Esophagus squamous epithelium (tissue), 4 donors: ENCODE measurements around the gene CHST10.

ENCODE experiments used
- CTCF ChIP-seq, 6 experiments: fragments of 450-650 bp in 4 of 6; fragments of 200-600 bp in 2 of 6; sonication (generic) in 2 of 6; IDR thresholded peaks; one replicate each; pipeline ENCODE4 v1.5.1; 2016 to 2019; ENCODE audit warnings: antibody characterized with exemption in 6 of 6, mild to moderate bottlenecking in 4 of 6, moderate library complexity in 4 of 6
- POLR2A ChIP-seq, 4 donors: fragments of 450-650 bp; IDR thresholded peaks; one replicate each; pipeline ENCODE4 v1.6.1; 2017; ENCODE audit warnings: antibody characterized with exemption in 4 of 4, mild to moderate bottlenecking in 4 of 4, moderate library complexity in 3 of 4

GRCh38 chr2:100409461-100409860 is 8.0 kb downstream of the CHST10 start:
- TF ChIP-seq CTCF (IDR thresholded peaks at IDR 0.05) (no peak), POLR2A (IDR thresholded peaks at IDR 0.05) (no peak)
